ENCODE data around the gene CHAC2. TPM values are rescaled to one million over a fixed set of nuclear protein-coding genes. Genes with fewer than 3 reads are reported as not detected.
"Not testable (repeated sequence)": the region's sequence is repeated elsewhere in the genome, so short reads cannot be mapped to it uniquely, and the experiment has no call there.

Gene CHAC2
- total RNA-seq, 1 experiment from 2014 or later, result 8.4 TPM

- no peak for TF ChIP-seq ZBTB33 (IDR thresholded peaks at IDR 0.05; ENCODE audit: extremely low read depth, insufficient replicate concordance, low read length)
Measured at GRCh38 chr2:53755121-53755520, 12.5 kb upstream of the CHAC2 start (continued).

GRCh38 chr2:53756644-53757043 is 11.0 kb upstream of the CHAC2 start:
- ChIA-PET RAD21 (ENCODE audit: low non-redundant PET in 1 of 2, low total read pairs in 2 of 2, uncharacterized antibody in 2 of 2, unreplicated experiment in 2 of 2) (no interaction called here), CTCF (no interaction called here), POLR2A (no interaction called here)
- intact Hi-C loops (cut with micrococcal nuclease), result no loop called here
- Histone ChIP-seq H3K36me3 (ENCODE audit: control insufficient read depth in 1 of 2, insufficient read depth in 2 of 2, low read length in 2 of 2) (peaks cover 0 to 3% of the 10 kb centered on the region in 2 experiments; a peak in 1 of 4 replicates), H4K20me1 (ENCODE audit: insufficient read depth) (no peaks in the 10 kb centered on the region), H3K27me3 (ENCODE audit: insufficient read depth, low read length) (no peaks in the 10 kb centered on the region), H3K4me3 (replicated peaks in 1 of 2; ENCODE audit: low read depth in 1 of 2, low read length in 2 of 2) (no peak overlapping the region), H2AFZ (ENCODE audit: low read depth, low read length, poor library complexity, severe bottlenecking) (no peak overlapping the region), H3K9me2 (ENCODE audit: insufficient read depth) (no peaks in the 10 kb centered on the region), H3K27ac (ENCODE audit: low read depth, low read length) (no peak overlapping the region), H3K9ac (ENCODE audit: low read length) (no peak overlapping the region), H3K9me3 (ENCODE audit: control insufficient read depth in 1 of 2, insufficient read depth in 1 of 2, low read depth in 1 of 2, low read length in 2 of 2) (no peaks in the 10 kb centered on the region), H3K79me2 (ENCODE audit: insufficient read depth, low read length) (no peaks in the 10 kb centered on the region), H3K4me1 (ENCODE audit: control insufficient read depth in 1 of 2, insufficient read depth in 2 of 2, low read length in 2 of 2) (peaks cover 0 to 8% of the 10 kb centered on the region in 2 experiments; a peak in 2 of 4 replicates), H3K4me2 (ENCODE audit: low read length) (no peak overlapping the region)
- DNase-seq (ENCODE audit: low read depth, low spot score), result no peak
- BruUV-seq (replicated peaks), result no TSS peak
- TF ChIP-seq FOSL1 (IDR thresholded peaks at IDR 0.05; ENCODE audit: low read depth) (no peak), POLR2AphosphoS5 (IDR thresholded peaks at IDR 0.05; ENCODE audit: low read depth, low read length) (no peak), POLR2A (IDR thresholded peaks at IDR 0.05; ENCODE audit: borderline replicate concordance, extremely low read depth, insufficient read depth, insufficient read length) (no peak), REST (IDR thresholded peaks at IDR 0.05; ENCODE audit: low read depth) (no peak), TCF7L2 (IDR thresholded peaks at IDR 0.05; ENCODE audit: borderline replicate concordance, extremely low read depth, insufficient read depth, insufficient read length) (no peak), SRF (IDR thresholded peaks at IDR 0.05; ENCODE audit: low read depth) (no peak), RAD21 (IDR thresholded peaks at IDR 0.05; ENCODE audit: low read depth) (no peak), EZH2 (IDR thresholded peaks at IDR 0.05) (no peak)
- no peak for ATAC-seq

- DNase-seq (ENCODE audit: low read depth, low spot score); CTCF ChIA-PET; H3K4me2 ChIP-seq (ENCODE audit: low read length); H4K20me1 ChIP-seq (ENCODE audit: insufficient read depth); H3K9me2 ChIP-seq (ENCODE audit: insufficient read depth); ATAC-seq; H3K79me2 ChIP-seq (ENCODE audit: insufficient read depth, low read length); H3K36me3 ChIP-seq (ENCODE audit: control insufficient read depth in 1 of 2, insufficient read depth in 2 of 2, low read length in 2 of 2); RAD21 ChIA-PET (ENCODE audit: low non-redundant PET in 1 of 2, low total read pairs in 2 of 2, uncharacterized antibody in 2 of 2, unreplicated experiment in 2 of 2); intact Hi-C loops (cut with micrococcal nuclease); H3K4me3 ChIP-seq (replicated peaks in 1 of 2; ENCODE audit: low read depth in 1 of 2, low read length in 2 of 2); H3K9me3 ChIP-seq (ENCODE audit: control insufficient read depth in 1 of 2, insufficient read depth in 1 of 2, low read depth in 1 of 2, low read length in 2 of 2); H3K27ac ChIP-seq (ENCODE audit: low read depth, low read length); H3K27me3 ChIP-seq (ENCODE audit: insufficient read depth, low read length); H3K4me1 ChIP-seq (ENCODE audit: control insufficient read depth in 1 of 2, insufficient read depth in 2 of 2, low read length in 2 of 2); BruUV-seq (replicated peaks); H2AFZ ChIP-seq (ENCODE audit: low read depth, low read length, poor library complexity, severe bottlenecking); POLR2A ChIA-PET; H3K9ac ChIP-seq (ENCODE audit: low read length): not testable (repeated sequence)
Measured at GRCh38 chr2:53757206-53757605, 10.4 kb upstream of the CHAC2 start.
